Skeletal muscle tissue (tissue), 4 donors: ENCODE measurements around the gene GEN1. TPM values are rescaled to one million over a fixed set of nuclear protein-coding genes. Genes with fewer than 3 reads are reported as not detected.
A peak's percentile ranks its signal among the peaks of the same experiment; 100 is the strongest.

Experiments used
- H3K27ac ChIP-seq: one replicate; pipeline ENCODE4 v1.7.0; 2013; ENCODE audit warnings: mild to moderate bottlenecking, low read depth, low read length, inconsistent platforms
- H3K27me3 ChIP-seq, 3 donors: one replicate each; pipeline ENCODE4 v1.7.0; 2013; ENCODE audit warnings: low read length in 3 of 3; ENCODE audit not compliant: control insufficient read depth in 3 of 3, insufficient read depth in 3 of 3
- H3K36me3 ChIP-seq, 3 donors: one replicate each; pipeline ENCODE4 v1.7.0; 2013; ENCODE audit warnings: low read length in 3 of 3; ENCODE audit not compliant: control insufficient read depth in 3 of 3, insufficient read depth in 3 of 3
- H3K4me1 ChIP-seq, 3 donors: one replicate each; pipeline ENCODE4 v1.7.0; 2013; ENCODE audit warnings: low read length in 3 of 3, mild to moderate bottlenecking in 3 of 3; ENCODE audit not compliant: control insufficient read depth in 3 of 3, insufficient read depth in 3 of 3
- H3K4me3 ChIP-seq, 3 donors: one replicate each; pipeline ENCODE4 v1.7.0; 2013; ENCODE audit warnings: low read length in 3 of 3
- H3K9ac ChIP-seq, 3 donors: one replicate each; pipeline ENCODE4 v1.7.0; 2013; ENCODE audit warnings: low read length in 3 of 3, mild to moderate bottlenecking in 3 of 3, moderate library complexity in 2 of 3, low read depth in 1 of 3
- H3K9me3 ChIP-seq, 3 donors: one replicate each; pipeline ENCODE4 v1.7.0; 2013; ENCODE audit warnings: low read length in 3 of 3; ENCODE audit not compliant: control insufficient read depth in 3 of 3
- total RNA-seq: library from RNA; depleted of rRNA; stranded (reverse); fragments of >200 nt; gene quantifications from one replicate; pipeline ENCODE4 v1.2.3, GENCODE V29; 2014
- donor health status: Osteomylitis.

Gene GEN1
- total RNA-seq, 1 donor from 2014 or later, result 11.0 TPM

- Histone ChIP-seq H3K9me3 (no peaks in the 10 kb centered on the region), H3K9ac (peak overlapping the region; percentile 88 to 97 (median 88)), H3K36me3 (no peaks in the 10 kb centered on the region), H3K4me1 (peaks cover 8 to 22% (median 14%) of the 10 kb centered on the region in 3 donors), H3K27ac (peak overlapping the region; percentile 94), H3K27me3 (no peaks in the 10 kb centered on the region), H3K4me3 (peak overlapping the region; percentile 79 to 88 (median 83))
Measured at GRCh38 chr2:17752892-17753802, 791 bp upstream of the GEN1 start.

GRCh38 chr2:17754773-17755425 is 961 bp downstream of the GEN1 start:
- peaks cover 8 to 22% (median 14%) of the 10 kb centered on the region in 3 donors for H3K4me1 ChIP-seq
- peak overlapping the region; percentile 88 to 97 (median 88) for H3K9ac ChIP-seq
- H3K27me3 ChIP-seq, result no peaks in the 10 kb centered on the region
- H3K36me3 ChIP-seq, result no peaks in the 10 kb centered on the region
- H3K9me3 ChIP-seq, result no peaks in the 10 kb centered on the region
- H3K4me3 ChIP-seq, result peak overlapping the region; percentile 83 to 93 (median 88)
- H3K27ac ChIP-seq, result no peak overlapping the region

DNA sequence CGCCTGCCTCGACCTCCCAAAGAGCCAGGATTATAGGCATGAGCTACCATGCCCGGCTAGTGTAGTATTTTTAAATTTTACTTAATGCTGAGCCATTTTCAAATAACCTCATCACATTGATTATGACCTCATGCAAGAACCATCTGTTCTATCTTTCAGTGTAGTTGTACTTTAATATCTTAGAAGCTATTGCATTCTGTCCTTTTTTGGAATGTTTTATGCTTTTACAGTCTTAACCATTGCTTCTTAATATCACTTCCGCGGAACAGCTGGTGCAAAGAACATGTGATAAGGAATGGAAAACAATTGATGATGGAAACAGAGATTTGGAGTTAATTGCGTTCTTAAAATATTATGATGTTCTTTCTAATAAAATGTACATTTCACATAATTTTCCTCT is 2.7 kb downstream of the GEN1 start:
- Histone ChIP-seq H3K9ac (no peak overlapping the region), H3K36me3 (no peaks in the 10 kb centered on the region), H3K4me1 (peaks cover 8 to 22% (median 14%) of the 10 kb centered on the region in 3 donors), H3K27ac (no peak overlapping the region), H3K27me3 (no peaks in the 10 kb centered on the region), H3K4me3 (no peak overlapping the region), H3K9me3 (no peaks in the 10 kb centered on the region)

DNA sequence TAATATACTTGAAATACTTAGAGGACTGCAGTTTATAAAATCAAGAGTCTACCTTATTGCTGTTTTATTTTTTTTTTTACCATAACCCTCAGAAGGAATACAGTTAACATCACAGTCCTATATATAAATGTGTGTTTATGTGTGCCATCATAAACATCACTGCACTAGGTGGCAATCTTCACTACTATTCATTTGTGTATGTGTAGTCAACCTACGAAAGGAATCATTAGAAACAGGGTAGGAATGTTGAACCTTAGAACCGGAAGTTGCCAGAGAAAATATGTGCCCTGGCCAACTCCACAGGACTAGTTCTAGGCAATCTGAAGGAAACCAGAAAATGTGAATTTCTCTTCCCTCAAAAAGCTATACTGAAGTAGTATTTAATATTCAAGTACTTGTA is 3.4 kb downstream of the GEN1 start:
- no peaks in the 10 kb centered on the region for H3K36me3 ChIP-seq
- peaks cover 8 to 17% (median 8%) of the 10 kb centered on the region in 3 donors for H3K4me1 ChIP-seq
- H3K27ac ChIP-seq, result no peak overlapping the region
- H3K27me3 ChIP-seq, result no peaks in the 10 kb centered on the region
- no peak overlapping the region for H3K4me3 ChIP-seq
- H3K9me3 ChIP-seq, result no peaks in the 10 kb centered on the region
- H3K9ac ChIP-seq, result no peak overlapping the region

DNA sequence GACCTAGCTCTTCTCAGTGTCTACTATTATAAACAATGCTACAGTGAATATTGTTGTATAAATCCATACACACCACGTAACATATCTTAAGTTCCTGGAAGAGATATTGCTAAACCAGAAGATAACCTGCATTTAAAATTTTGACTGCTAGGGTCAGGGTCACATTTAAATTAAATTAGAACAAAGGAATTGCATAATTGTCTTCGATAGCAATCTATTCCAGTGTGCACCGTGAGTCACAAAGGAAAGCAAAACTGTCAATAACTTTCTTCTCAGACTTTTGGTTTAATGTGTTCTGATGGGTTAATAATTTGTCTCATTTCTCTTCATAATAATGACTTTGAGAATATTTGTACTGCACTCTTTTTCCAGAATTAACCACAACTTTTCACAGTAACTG is 4.2 kb downstream of the GEN1 start:
- H3K27me3 ChIP-seq, result no peaks in the 10 kb centered on the region
- no peaks in the 10 kb centered on the region for H3K9me3 ChIP-seq
- H3K9ac ChIP-seq, result no peak overlapping the region
- H3K36me3 ChIP-seq, result no peaks in the 10 kb centered on the region
- no peak overlapping the region for H3K27ac ChIP-seq
- peaks cover 8 to 11% (median 8%) of the 10 kb centered on the region in 3 donors for H3K4me1 ChIP-seq
- H3K4me3 ChIP-seq, result no peak overlapping the region

DNA sequence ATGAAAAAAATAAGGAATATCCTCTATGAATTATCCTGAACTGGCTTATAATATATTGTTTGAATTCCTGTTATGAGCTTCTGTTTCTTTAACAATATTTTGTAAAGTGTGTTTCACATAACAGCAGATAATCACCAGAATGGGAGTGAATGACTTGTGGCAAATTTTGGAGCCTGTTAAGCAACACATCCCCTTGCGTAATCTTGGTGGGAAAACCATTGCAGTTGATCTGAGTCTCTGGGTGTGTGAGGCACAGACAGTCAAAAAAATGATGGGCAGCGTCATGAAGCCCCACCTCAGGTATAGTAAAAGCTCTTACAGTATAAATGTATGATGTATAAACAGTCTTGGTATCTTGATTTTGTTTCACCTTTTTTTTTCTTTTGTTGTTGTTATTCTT is 5.9 kb downstream of the GEN1 start:
- no peaks in the 10 kb centered on the region for H3K9me3 ChIP-seq
- no peaks in the 10 kb centered on the region for H3K36me3 ChIP-seq
- no peak overlapping the region for H3K4me3 ChIP-seq
- H3K27ac ChIP-seq, result no peak overlapping the region
- H3K27me3 ChIP-seq, result no peaks in the 10 kb centered on the region
- peaks cover under 1 to 3% (median under 1%) of the 10 kb centered on the region in 3 donors for H3K4me1 ChIP-seq
- H3K9ac ChIP-seq, result no peak overlapping the region

DNA sequence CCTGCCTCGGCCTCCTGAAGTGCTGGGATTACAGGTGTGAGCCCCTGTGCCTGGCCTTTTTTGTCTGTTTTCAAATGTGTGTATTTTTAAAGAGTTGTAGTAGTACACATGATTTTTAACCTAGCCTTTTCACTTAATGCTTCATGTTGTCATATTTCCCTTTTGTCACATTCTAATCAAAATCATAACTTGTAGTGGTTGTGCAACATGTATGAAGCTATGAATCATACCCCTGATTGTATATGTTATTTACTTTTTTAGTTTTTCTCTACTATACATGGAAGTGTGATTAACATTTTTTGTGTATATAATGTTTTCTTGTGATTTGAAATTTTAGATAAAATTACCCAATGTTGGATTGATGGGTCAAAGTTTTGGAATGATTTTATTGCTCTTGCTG is 8.5 kb downstream of the GEN1 start:
- H3K27me3 ChIP-seq, result no peaks in the 10 kb centered on the region
- H3K36me3 ChIP-seq, result no peaks in the 10 kb centered on the region
- H3K4me1 ChIP-seq, result no peaks in the 10 kb centered on the region
- H3K9ac ChIP-seq, result no peak overlapping the region
- H3K27ac ChIP-seq, result no peak overlapping the region
- no peaks in the 10 kb centered on the region for H3K9me3 ChIP-seq
- H3K4me3 ChIP-seq, result no peak overlapping the region

DNA sequence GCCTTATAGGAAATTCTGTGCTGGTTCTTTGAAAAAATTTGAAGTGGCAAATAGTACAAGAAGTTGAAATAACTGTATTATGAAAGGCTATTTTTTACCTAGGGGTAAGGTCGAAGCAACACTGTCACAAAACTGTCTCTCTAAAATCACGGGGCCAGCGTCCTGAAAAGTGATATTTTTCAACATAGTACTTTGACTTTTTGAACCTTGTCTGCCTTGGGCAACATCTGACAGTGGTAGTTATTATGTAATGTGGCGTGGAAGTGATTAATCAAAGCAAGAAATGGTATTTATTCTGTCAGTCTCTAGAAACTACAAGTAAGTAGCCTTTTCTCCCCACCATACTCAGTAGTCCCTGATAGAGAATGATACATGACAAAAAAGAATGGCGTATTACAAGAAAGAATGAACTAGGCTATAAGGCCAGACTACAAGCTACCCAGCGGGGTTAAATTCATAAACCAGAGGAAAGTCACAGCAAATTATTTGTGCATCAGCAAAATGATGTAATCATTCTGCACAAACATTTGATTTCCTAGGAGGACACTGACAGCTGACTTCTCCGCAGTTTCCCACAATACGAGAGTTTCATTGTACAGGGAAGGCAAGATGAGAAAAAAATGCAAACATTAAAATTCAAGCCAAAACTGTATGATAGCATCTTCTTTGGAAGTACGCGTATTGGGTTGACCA is 9.8 kb downstream of the GEN1 start:
- Histone ChIP-seq H3K9me3 (no peaks in the 10 kb centered on the region), H3K27me3 (no peaks in the 10 kb centered on the region), H3K4me3 (no peak overlapping the region), H3K4me1 (no peaks in the 10 kb centered on the region), H3K27ac (no peak overlapping the region), H3K36me3 (no peaks in the 10 kb centered on the region), H3K9ac (no peak overlapping the region)

GRCh38 chr2:17765398-17765797 is 11.5 kb downstream of the GEN1 start:
- Histone ChIP-seq H3K4me1 (no peaks in the 10 kb centered on the region), H3K9me3 (no peaks in the 10 kb centered on the region), H3K27me3 (no peaks in the 10 kb centered on the region), H3K9ac (no peak overlapping the region), H3K36me3 (no peaks in the 10 kb centered on the region), H3K4me3 (no peak overlapping the region), H3K27ac (no peak overlapping the region)

DNA sequence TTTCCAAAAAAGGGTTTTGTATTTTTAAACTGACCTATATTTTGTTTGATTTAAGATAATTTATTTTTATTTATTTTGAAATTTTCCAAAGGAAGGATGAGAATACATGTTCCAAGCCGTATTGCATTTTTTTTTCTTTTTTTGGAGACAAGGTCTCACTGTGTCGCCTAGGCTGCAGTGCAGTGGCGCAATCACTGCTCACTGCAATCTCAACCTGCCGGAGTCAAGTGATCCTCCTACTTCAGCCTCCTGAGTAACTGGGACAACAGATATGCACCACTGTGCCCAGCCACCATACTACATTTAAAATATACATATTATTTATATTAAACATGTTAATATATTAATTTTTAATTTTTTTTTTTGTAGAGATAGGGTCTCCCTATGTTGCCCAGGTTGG is 15.0 kb downstream of the GEN1 start:
- Histone ChIP-seq H3K4me1 (no peaks in the 10 kb centered on the region), H3K9me3 (no peaks in the 10 kb centered on the region), H3K4me3 (no peak overlapping the region), H3K9ac (no peak overlapping the region), H3K27ac (no peak overlapping the region), H3K36me3 (no peaks in the 10 kb centered on the region), H3K27me3 (no peaks in the 10 kb centered on the region)
